Measurements from ENCODE around the gene IL20RA.
"Not testable (repeated sequence)": the region's sequence is repeated elsewhere in the genome, so short reads cannot be mapped to it uniquely, and the experiment has no call there.

- not testable (repeated sequence) for TF ChIP-seq CTCF (IDR thresholded peaks at IDR 0.05; ENCODE audit: low read depth, low read length, poor library complexity, severe bottlenecking); EZH2phosphoT487 (IDR thresholded peaks at IDR 0.05; ENCODE audit: borderline replicate concordance, low read length)
These were observed 31.0 kb upstream of the IL20RA start for GRCh38 chr6:137075790-137076189.
